Eye (tissue), 1 donor: ENCODE results near the gene NDC1.
"Not testable (repeated sequence)": the region's sequence is repeated elsewhere in the genome, so short reads cannot be mapped to it uniquely, and the experiment has no call there.

Source experiments
- DNase-seq: peaks from one replicate; pipeline ENCODE4 v3.0.0-alpha.2; 2015

NDC1 gene

GRCh38 chr1:53821380-53821779 lies 16.7 kb downstream of the NDC1 start:
- no peak for DNase-seq

DNA sequence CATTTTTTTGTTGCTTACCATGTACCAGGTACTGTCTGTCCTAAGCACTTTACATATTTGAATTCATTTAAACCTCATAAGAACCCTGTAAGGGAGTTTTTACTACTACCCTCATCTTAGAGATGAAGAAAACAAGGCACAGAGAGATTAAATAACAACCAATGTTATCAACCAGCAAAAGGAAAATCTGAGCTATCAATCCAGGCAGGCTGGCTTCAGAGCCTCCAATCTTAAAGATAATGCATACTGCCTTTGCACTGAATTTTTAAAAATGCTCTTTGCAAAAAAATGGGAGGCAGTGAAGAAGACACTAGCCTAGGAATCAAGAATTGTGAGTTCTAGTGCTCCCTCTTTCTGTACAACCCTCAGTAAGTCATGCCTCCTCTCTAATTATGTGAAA lies 18.7 kb downstream of the NDC1 start:
- DNase-seq, result no peak

GRCh38 chr1:53816584-53816983 lies 21.5 kb downstream of the NDC1 start:
- not testable (repeated sequence) for DNase-seq

GRCh38 chr1:53815484-53815883 lies 22.6 kb downstream of the NDC1 start:
- not testable (repeated sequence) for DNase-seq

GRCh38 chr1:53811414-53811851 lies 26.7 kb downstream of the NDC1 start:
- no peak for DNase-seq

DNA sequence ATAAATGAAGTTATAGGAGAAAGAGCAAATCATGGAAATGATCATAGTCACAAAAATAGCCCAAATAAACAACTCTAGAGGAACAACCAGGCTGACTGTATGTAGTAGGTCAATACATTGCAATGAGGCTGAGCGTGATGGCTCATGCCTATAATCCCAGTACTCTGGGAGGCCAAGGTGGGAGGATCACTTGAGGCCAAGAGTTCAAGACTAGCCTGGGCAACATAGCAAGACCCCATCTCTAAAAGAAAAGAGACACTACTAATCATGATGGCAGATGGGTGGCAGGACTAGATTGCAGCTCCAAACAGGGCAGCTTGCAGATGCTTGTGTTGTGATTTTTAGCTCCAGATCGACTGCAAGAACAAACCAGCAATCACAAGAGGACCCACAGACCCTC lies 27.6 kb downstream of the NDC1 start:
- DNase-seq, result no peak

DNA sequence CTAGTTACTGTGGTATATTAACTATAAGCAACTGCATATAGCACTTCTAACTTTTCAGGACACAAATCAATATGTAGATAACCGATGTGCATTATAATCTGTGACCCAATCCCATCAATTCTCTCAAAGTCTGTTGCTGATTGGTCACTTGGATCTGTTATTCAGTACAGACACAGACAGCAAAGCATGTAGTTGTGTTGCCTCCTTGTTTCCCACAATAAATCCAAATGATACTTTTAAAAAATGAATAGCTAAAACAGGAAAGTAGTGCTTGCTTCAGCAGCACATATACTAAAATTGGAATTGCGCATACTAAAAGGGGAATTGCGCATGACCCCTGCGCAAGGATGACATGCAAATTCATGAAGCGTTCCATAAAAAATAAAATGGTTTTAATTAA lies 28.1 kb downstream of the NDC1 start:
- no peak for DNase-seq

DNA sequence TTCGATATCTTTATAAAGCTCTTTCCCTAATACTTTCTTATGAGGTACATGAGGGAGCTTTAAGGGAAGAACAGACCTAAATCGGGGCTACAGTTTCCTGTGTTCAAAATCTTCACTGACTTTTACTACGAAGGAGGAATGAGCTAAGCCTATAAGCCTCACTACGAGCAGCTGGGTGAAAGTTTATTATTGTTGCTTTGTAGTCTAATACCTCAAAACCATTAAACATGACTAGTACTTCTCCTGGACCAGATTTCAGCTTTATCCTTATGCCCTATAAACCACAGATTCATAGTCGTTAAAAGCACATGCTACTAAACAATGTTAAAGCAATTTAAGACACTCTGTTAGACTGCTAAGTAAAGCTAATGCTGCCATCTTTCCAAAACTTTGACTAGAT lies 30.2 kb downstream of the NDC1 start:
- DNase-seq, result peak; percentile 22

DNA sequence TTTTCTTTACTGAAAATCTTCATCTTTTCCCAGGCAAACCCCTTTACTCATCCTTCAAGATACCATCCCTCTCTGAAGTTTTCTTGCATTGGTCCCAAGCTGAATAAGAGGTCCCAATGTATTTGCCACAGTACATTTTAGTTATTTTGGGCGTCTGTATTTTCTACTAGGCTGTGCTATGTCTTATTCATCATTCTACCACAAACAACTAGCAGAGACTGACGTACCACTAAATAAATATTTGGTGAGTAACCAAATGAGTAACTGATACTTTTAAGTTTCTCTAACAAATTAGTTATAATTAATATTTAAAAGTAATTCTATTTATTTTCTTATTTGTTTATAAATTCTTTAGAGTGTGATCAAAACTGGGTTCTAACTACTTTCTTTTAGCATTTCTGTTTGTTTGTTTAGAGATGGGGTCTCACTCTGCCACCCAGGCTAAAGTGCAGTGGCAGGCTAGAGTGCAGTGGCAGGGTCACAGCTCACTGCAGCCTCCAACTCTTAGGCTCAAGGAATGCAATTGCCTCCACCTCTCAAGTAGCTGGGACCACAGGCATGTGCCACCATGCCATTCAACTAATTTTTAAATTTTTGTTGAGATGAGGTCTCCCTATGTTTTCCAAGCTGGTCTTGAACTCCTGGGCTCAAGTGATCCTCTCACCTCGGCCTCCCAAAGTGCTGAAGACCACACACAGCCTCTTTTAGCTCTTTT lies 33.1 kb downstream of the NDC1 start:
- DNase-seq, result no peak

- no peak for DNase-seq
Observed at GRCh38 chr1:53804181-53804580, 33.9 kb downstream of the NDC1 start.

DNA sequence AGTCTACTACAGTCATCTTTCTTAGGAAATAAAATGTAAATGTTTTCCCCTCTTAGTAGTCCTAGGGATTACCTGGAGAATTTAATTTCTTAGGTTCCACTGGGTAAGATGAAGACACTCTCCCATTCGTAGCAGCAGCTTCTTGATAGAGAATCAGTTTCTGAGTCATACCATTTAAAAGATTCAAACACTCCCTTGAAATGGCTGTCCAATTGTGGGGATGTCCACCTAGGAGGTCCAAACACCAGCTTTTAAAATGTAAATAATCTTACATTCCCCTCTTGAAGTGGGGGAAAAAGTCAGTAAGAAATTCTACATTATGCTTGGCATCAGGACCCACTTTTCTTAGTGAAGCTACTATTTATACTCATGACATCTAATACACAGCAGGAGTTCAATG lies 37.5 kb downstream of the NDC1 start:
- DNase-seq, result no peak

- DNase-seq, result no peak
Observed at GRCh38 chr1:53799141-53799540, 39.0 kb downstream of the NDC1 start.

DNA sequence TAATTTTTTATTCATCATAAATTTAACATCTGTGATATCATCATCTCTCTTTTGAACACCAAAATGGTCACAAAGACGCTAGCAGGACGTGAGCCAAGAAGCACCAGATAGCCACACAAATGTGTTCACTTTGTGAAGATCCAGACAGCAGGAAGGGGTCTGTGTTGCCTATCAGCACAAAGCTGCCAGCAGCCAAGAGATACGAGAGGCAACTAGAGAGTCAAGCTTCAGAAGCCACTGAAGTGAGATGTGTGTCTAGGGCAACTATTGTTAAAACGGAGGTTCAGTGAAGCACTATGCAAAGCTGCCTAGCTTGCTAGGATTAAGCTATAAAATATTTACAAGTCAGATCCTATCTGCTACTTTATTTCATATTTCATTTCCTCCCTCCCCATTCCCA lies 45.3 kb downstream of the NDC1 start:
- peak; percentile 8 for DNase-seq

- no peak for DNase-seq
Observed at GRCh38 chr1:53787655-53788054, 50.4 kb downstream of the NDC1 start.

DNA sequence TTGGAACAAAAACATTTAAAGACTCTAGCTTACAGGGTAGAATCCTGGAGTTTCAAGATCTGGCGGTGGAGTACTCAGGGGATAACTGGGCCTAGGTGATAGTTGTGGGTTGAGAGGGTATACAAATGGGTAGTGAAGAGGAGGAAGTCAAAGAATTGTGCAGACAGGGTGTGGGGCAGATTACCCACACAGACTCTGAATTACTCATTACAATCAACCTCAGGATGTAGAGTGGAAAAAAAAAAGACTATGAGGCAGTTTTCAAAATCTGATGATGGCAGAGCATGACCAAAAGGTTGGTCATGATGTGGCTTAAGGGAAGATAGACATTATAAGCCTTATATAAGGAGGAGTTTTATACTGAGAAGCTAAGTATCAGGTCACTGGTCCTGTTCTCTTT lies 55.0 kb downstream of the NDC1 start:
- no peak for DNase-seq

DNA sequence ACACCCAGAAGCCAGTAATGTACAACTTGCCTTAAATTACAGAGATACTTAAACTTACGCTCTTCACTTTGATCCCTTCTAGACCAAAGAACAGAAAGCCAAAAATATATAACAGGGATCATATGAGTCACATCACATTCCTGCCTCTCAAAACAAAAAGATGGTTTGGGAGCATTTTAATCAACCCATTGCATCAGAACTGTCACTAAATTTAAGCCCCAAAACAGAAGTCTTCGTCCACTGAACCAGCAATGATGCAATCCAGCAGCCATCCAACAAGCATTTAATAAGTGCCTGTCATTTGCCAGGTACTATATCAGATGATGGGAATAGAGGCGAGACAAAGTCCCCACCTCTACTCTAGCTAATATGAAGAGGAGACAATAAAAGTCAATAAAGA lies 56.4 kb downstream of the NDC1 start:
- DNase-seq, result no peak

- DNase-seq, result no peak
Observed at GRCh38 chr1:53777272-53777671, 60.8 kb downstream of the NDC1 start.

DNA sequence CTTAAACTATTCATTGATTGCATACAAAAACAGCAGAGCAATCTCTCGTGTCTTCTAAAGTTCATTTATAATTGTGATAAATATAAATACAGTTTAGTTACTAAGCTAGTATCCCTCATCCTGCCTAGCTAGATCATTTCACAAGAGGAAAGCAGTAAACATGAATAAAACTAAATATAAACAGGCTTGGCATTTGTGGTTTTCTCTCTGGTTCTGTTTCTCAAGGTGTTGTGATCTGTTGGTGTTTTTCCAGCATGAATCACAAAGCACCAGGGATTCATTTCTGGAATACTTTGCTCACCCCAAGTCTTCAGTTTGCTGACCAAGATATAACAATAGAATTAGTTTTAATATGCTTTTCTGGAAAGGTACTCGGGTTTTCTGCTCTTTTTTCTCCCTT lies 66.4 kb downstream of the NDC1 start:
- DNase-seq, result no peak

DNA sequence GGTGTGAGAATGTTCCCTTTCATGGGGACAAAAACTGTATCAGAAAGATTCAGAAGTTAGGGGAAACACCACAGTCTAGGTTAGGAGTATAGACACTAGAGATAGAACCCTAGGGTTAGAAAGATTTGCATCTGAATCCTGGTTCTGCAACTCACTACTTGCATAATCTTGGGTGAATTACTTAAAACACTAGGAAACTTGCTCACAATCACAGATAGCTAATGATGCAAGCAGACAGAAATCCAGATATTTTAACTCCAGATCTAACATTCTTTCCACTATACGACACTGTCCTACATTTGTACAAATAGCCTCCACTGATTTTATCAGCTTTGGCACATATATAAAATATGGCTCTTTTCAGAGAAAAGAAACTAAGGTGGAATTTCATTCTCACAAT lies 68.3 kb downstream of the NDC1 start:
- DNase-seq, result no peak

- DNase-seq, result no peak
Observed at GRCh38 chr1:53769184-53769583, 68.9 kb downstream of the NDC1 start.

GRCh38 chr1:53766831-53767405 lies 71.2 kb downstream of the NDC1 start:
- no peak for DNase-seq

GRCh38 chr1:53766194-53766742 lies 71.8 kb downstream of the NDC1 start:
- no peak for DNase-seq

DNA sequence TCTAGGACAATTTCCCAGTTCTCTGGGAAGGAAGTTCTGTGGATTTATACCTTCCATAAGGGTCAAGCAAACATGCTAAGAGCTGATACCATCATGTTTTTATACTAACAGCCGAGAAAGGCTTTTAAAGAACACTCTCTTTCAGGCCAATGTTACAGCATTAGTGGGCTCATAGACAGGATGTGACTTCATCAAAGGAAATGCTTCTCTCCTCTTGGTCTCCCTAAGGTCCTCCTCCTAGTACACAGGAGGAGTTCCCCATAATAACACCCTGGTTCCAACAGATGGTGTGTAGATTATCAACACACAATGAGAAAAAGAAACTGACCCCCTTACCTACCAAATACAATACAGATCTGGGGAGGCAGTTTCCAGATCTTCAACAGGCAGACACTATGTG lies 72.4 kb downstream of the NDC1 start:
- DNase-seq, result no peak

GRCh38 chr1:53763911-53764310 lies 74.2 kb downstream of the NDC1 start:
- DNase-seq, result no peak

GRCh38 chr1:53763461-53763860 lies 74.6 kb downstream of the NDC1 start:
- no peak for DNase-seq
